DND-41 (cell line): ENCODE data around the gene ANKRD13D.

Experiments used
- CTCF ChIP-seq: IDR thresholded peaks from 2 replicates; pipeline ENCODE4 v1.5.1; 2012; ENCODE audit warnings: borderline replicate concordance, low read length, moderate library complexity, mild to moderate bottlenecking; ENCODE audit not compliant: poor library complexity, severe bottlenecking; ENCODE audit errors: extremely low read depth
- EZH2 ChIP-seq: IDR thresholded peaks from 3 replicates; pipeline ENCODE4 v1.6.1; 2012; ENCODE audit warnings: borderline replicate concordance, low read depth, mild to moderate bottlenecking, moderate library complexity, low read length, inconsistent platforms; ENCODE audit not compliant: severe bottlenecking

- TF ChIP-seq CTCF (no peak), EZH2 (no peak)
These were observed 27.5 kb upstream of the ANKRD13D start for GRCh38 chr11:67261640-67261945.
